T-helper 2 cell treated with Interferon-gamma antibody and Interleukin-4, amounts not matched to agents 5 μg/mL and 100 μg/mL, for 36 hours (primary cell): ENCODE results near the gene ETS1.

Experiments
- DNase-seq: peaks from one replicate; pipeline ENCODE4 v3.0.0; 2021; ENCODE audit warnings: low spot score
- H3K27ac Mint-ChIP-seq: one replicate; pipeline ENCODE4 v1.8.0; 2021; ENCODE audit warnings: mild to moderate bottlenecking, mixed read lengths
- H3K27me3 Mint-ChIP-seq: one replicate; pipeline ENCODE4 v1.8.0; 2021; ENCODE audit warnings: low read depth, mixed read lengths
- H3K36me3 Mint-ChIP-seq: one replicate; pipeline ENCODE4 v1.8.0; 2021; ENCODE audit warnings: low read depth, mixed read lengths
- H3K4me1 Mint-ChIP-seq: one replicate; pipeline ENCODE4 v1.8.0; 2021; ENCODE audit warnings: low read depth, mixed read lengths
- H3K4me3 Mint-ChIP-seq: one replicate; pipeline ENCODE4 v1.8.0; 2022; ENCODE audit warnings: mild to moderate bottlenecking, moderate library complexity, mixed read lengths
- H3K9me3 Mint-ChIP-seq: one replicate; pipeline ENCODE4 v1.8.0; 2021; ENCODE audit warnings: mixed read lengths

The ETS1 gene

GRCh38 chr11:128515826-128516778 is 71.3 kb downstream of the ETS1 start:
- Mint-ChIP-seq H3K27me3 (no peaks in the 10 kb centered on the region), H3K4me3 (peak overlapping the region; percentile 98), H3K27ac (peak overlapping the region; percentile 93), H3K36me3 (peaks cover 98% of the 10 kb centered on the region), H3K4me1 (peaks cover 60% of the 10 kb centered on the region), H3K9me3 (no peaks in the 10 kb centered on the region)
- DNase-seq, result no peak

GRCh38 chr11:128515086-128515485 is 72.3 kb downstream of the ETS1 start:
- Mint-ChIP-seq H3K4me1 (peaks cover 70% of the 10 kb centered on the region), H3K27ac (peak overlapping the region; percentile 93), H3K9me3 (no peaks in the 10 kb centered on the region), H3K36me3 (peaks cover 97% of the 10 kb centered on the region), H3K27me3 (no peaks in the 10 kb centered on the region), H3K4me3 (peak overlapping the region; percentile 98)
- no peak for DNase-seq

- H3K4me1 Mint-ChIP-seq, result peaks cover 79% of the 10 kb centered on the region
- no peak for DNase-seq
- H3K27ac Mint-ChIP-seq, result peak overlapping the region; percentile 93
- peak overlapping the region; percentile 98 for H3K4me3 Mint-ChIP-seq
- no peaks in the 10 kb centered on the region for H3K27me3 Mint-ChIP-seq
- H3K36me3 Mint-ChIP-seq, result peaks cover 98% of the 10 kb centered on the region
- H3K9me3 Mint-ChIP-seq, result no peaks in the 10 kb centered on the region
Observed at GRCh38 chr11:128513915-128514681, 73.3 kb downstream of the ETS1 start.

GRCh38 chr11:128512474-128512996 is 74.8 kb downstream of the ETS1 start:
- Mint-ChIP-seq H3K27me3 (no peaks in the 10 kb centered on the region), H3K27ac (peak overlapping the region; percentile 93), H3K4me1 (peaks cover 87% of the 10 kb centered on the region), H3K9me3 (no peaks in the 10 kb centered on the region), H3K36me3 (peaks cover 96% of the 10 kb centered on the region), H3K4me3 (peak overlapping the region; percentile 98)
- no peak for DNase-seq

GRCh38 chr11:128511712-128512111 is 75.6 kb downstream of the ETS1 start:
- no peaks in the 10 kb centered on the region for H3K9me3 Mint-ChIP-seq
- H3K27me3 Mint-ChIP-seq, result no peaks in the 10 kb centered on the region
- H3K36me3 Mint-ChIP-seq, result peaks cover 96% of the 10 kb centered on the region
- DNase-seq, result no peak
- H3K4me3 Mint-ChIP-seq, result peak overlapping the region; percentile 98
- H3K27ac Mint-ChIP-seq, result peak overlapping the region; percentile 93
- H3K4me1 Mint-ChIP-seq, result peaks cover 93% of the 10 kb centered on the region

- Mint-ChIP-seq H3K36me3 (peaks cover 92% of the 10 kb centered on the region), H3K9me3 (no peaks in the 10 kb centered on the region), H3K4me3 (peak overlapping the region; percentile 98), H3K27me3 (no peaks in the 10 kb centered on the region), H3K27ac (peak overlapping the region; percentile 81), H3K4me1 (peaks cover 94% of the 10 kb centered on the region)
- DNase-seq, result no peak
Observed at GRCh38 chr11:128509621-128510389, 77.6 kb downstream of the ETS1 start.

GRCh38 chr11:128508770-128509510 is 78.4 kb downstream of the ETS1 start:
- H3K36me3 Mint-ChIP-seq, result peaks cover 84% of the 10 kb centered on the region
- H3K4me3 Mint-ChIP-seq, result peak overlapping the region; percentile 98
- no peaks in the 10 kb centered on the region for H3K27me3 Mint-ChIP-seq
- DNase-seq, result no peak
- H3K4me1 Mint-ChIP-seq, result peaks cover 94% of the 10 kb centered on the region
- no peaks in the 10 kb centered on the region for H3K9me3 Mint-ChIP-seq
- peak overlapping the region; percentile 82 for H3K27ac Mint-ChIP-seq

GRCh38 chr11:128507936-128508335 is 79.4 kb downstream of the ETS1 start:
- no peak for DNase-seq
- peak overlapping the region; percentile 82 for H3K27ac Mint-ChIP-seq
- H3K36me3 Mint-ChIP-seq, result peaks cover 78% of the 10 kb centered on the region
- peaks cover 93% of the 10 kb centered on the region for H3K4me1 Mint-ChIP-seq
- peak overlapping the region; percentile 98 for H3K4me3 Mint-ChIP-seq
- H3K9me3 Mint-ChIP-seq, result no peaks in the 10 kb centered on the region
- no peaks in the 10 kb centered on the region for H3K27me3 Mint-ChIP-seq

GRCh38 chr11:128506999-128507611 is 80.3 kb downstream of the ETS1 start:
- H3K9me3 Mint-ChIP-seq, result no peaks in the 10 kb centered on the region
- peak overlapping the region; percentile 82 for H3K27ac Mint-ChIP-seq
- no peaks in the 10 kb centered on the region for H3K27me3 Mint-ChIP-seq
- H3K36me3 Mint-ChIP-seq, result peaks cover 74% of the 10 kb centered on the region
- no peak for DNase-seq
- peak overlapping the region; percentile 98 for H3K4me3 Mint-ChIP-seq
- H3K4me1 Mint-ChIP-seq, result peaks cover 91% of the 10 kb centered on the region

- Mint-ChIP-seq H3K36me3 (peaks cover 74% of the 10 kb centered on the region), H3K27me3 (no peaks in the 10 kb centered on the region), H3K4me1 (peaks cover 92% of the 10 kb centered on the region), H3K4me3 (peak overlapping the region; percentile 98), H3K9me3 (no peaks in the 10 kb centered on the region), H3K27ac (peak overlapping the region; percentile 82)
- no peak for DNase-seq
Observed at GRCh38 chr11:128506356-128506755, 81.0 kb downstream of the ETS1 start.

GRCh38 chr11:128505449-128506065 is 81.8 kb downstream of the ETS1 start:
- H3K27me3 Mint-ChIP-seq, result no peaks in the 10 kb centered on the region
- peaks cover 75% of the 10 kb centered on the region for H3K36me3 Mint-ChIP-seq
- H3K9me3 Mint-ChIP-seq, result no peaks in the 10 kb centered on the region
- H3K4me3 Mint-ChIP-seq, result peak overlapping the region; percentile 98
- H3K4me1 Mint-ChIP-seq, result peaks cover 93% of the 10 kb centered on the region
- no peak for DNase-seq
- H3K27ac Mint-ChIP-seq, result peak overlapping the region; percentile 82

GRCh38 chr11:128504486-128504885 is 82.9 kb downstream of the ETS1 start:
- Mint-ChIP-seq H3K27ac (peak overlapping the region; percentile 82), H3K4me3 (peak overlapping the region; percentile 98), H3K4me1 (peaks cover 91% of the 10 kb centered on the region), H3K36me3 (peaks cover 74% of the 10 kb centered on the region), H3K9me3 (no peaks in the 10 kb centered on the region), H3K27me3 (no peaks in the 10 kb centered on the region)
- DNase-seq, result no peak
